K562 (cell line): ENCODE measurements around the gene RDH11. TPM values are rescaled to one million over a fixed set of nuclear protein-coding genes. Genes with fewer than 3 reads are reported as not detected.
A peak's percentile ranks its signal among the peaks of the same experiment; 100 is the strongest.

ENCODE experiments used
- BRD4 ChIP-seq: fragments of 200-600 bp; sonication (generic); IDR thresholded peaks from 2 replicates; pipeline ENCODE4 v1.6.1; 2017; ENCODE audit warnings: inconsistent platforms
- HDAC1 ChIP-seq, 2 experiments: fragments of 450-650 bp; IDR thresholded peaks; 2 replicates each; pipeline ENCODE4 v1.6.1; 2016 to 2017; ENCODE audit warnings: inconsistent platforms in 1 of 2, mild to moderate bottlenecking in 1 of 2, moderate library complexity in 1 of 2
- NONO ChIP-seq, 2 experiments: fragments of 200-400 bp in 1 of 2; fragments of 450-650 bp in 1 of 2; formaldehyde crosslinking in 1 of 2; IDR thresholded peaks; 2 replicates each; pipeline ENCODE4 v1.6.1; 2017; ENCODE audit warnings: low read depth in 2 of 2, mild to moderate bottlenecking in 2 of 2, moderate library complexity in 2 of 2, low read length in 1 of 2
- NR2C2 ChIP-seq, 2 experiments: fragments of 200-800 bp in 1 of 2; sonication (Bioruptor generic) in 1 of 2; sonication (generic) in 1 of 2; formaldehyde crosslinking in 1 of 2; IDR thresholded peaks; 2 replicates each; pipeline versions ENCODE4 v1.6.1 to v1.8.0; 2016 to 2022; ENCODE audit warnings: mild to moderate bottlenecking in 1 of 2, missing compliant biosample characterization in 1 of 2, missing genetic modification characterization in 1 of 2, missing genetic modification reagents in 1 of 2
- PHF21A ChIP-seq: fragments of 450-650 bp; IDR thresholded peaks from 2 replicates; pipeline ENCODE4 v1.6.1; 2017; ENCODE audit warnings: low read depth, borderline replicate concordance
- RHOXF2B ChIP-seq: fragments of 250-450 bp; sonication (Bioruptor Pico); conservative IDR thresholded peaks from 2 replicates; pipeline ENCODE4 v1.5.1; 2021
- SRSF7 ChIP-seq: fragments of 200-400 bp; formaldehyde crosslinking; optimal IDR thresholded peaks from 2 replicates; pipeline ENCODE3; 2017; ENCODE audit warnings: mild to moderate bottlenecking, low read depth, low read length
- ZC3H4 ChIP-seq: sonication (generic); formaldehyde crosslinking; IDR thresholded peaks from 2 replicates; pipeline ENCODE4 v1.9.0; 2021; ENCODE audit warnings: missing genetic modification reagents, borderline replicate concordance
- ZNF282 ChIP-seq: sonication (generic); formaldehyde crosslinking; IDR thresholded peaks from 2 replicates; pipeline ENCODE4 v1.8.1; 2023; ENCODE audit warnings: missing genetic modification reagents
- ZNF324 ChIP-seq: fragments of 250-450 bp; sonication (Bioruptor Pico); IDR thresholded peaks from 2 replicates; pipeline ENCODE4 v1.4.0; 2020; ENCODE audit warnings: mild to moderate bottlenecking
- polyA plus RNA-seq, 8 experiments: library from polyadenylated mRNA; depleted of rRNA in 4 of 8; stranded (reverse) in 5 of 8; unstranded in 3 of 8; fragments of >200 nt; fragmentation: Nextera tagmentation in 2 of 8; fragmentation: Illumina TruSeq in 1 of 8; extraction: Ambion mirVana in 2 of 8; extraction: Trizol in 1 of 8; gene quantifications; 2 replicates each; pipeline versions ENCODE4 v1.2.1 to v1.2.3, GENCODE V29; 2011 to 2014; ENCODE audit warnings: inconsistent platforms in 1 of 8, missing spikeins in 1 of 8
- total RNA-seq, 7 experiments: library from RNA; depleted of rRNA in 6 of 7; stranded (reverse); fragments of >200 nt in 6 of 7; fragmentation: Illumina TruSeq in 2 of 7; extraction: Trizol in 2 of 7; gene quantifications; 2 replicates each; pipeline versions ENCODE4 v1.2.1 to v1.2.3, GENCODE V29; 2011 to 2021; ENCODE audit warnings: low replicate concordance in 1 of 7
- TF ChIP-seq, protein P1 (sequence below): fragments of 150-350 bp; conservative IDR thresholded peaks from 2 replicates; pipeline ENCODE4 v1.6.1; 2014; ENCODE audit warnings: low read length
- TF ChIP-seq, protein P2 (sequence below): sonication (generic); formaldehyde crosslinking; IDR thresholded peaks from 2 replicates; pipeline ENCODE4 v1.8.0; 2023; ENCODE audit warnings: mild to moderate bottlenecking, missing genetic modification reagents
- TF ChIP-seq, protein P3 (sequence below): fragments of 200-600 bp; sonication (generic); IDR thresholded peaks from one replicate; pipeline ENCODE4 v1.6.1; 2012; ENCODE audit warnings: mild to moderate bottlenecking, low read depth, low read length, inconsistent platforms

Gene RDH11
- total and polyA plus RNA-seq, 9 of the 15 experiments (the other 6 are each of a cell fraction or from before 2014, with no cell fraction given) = 50.6 to 172 (median 70.5) TPM

DNA sequence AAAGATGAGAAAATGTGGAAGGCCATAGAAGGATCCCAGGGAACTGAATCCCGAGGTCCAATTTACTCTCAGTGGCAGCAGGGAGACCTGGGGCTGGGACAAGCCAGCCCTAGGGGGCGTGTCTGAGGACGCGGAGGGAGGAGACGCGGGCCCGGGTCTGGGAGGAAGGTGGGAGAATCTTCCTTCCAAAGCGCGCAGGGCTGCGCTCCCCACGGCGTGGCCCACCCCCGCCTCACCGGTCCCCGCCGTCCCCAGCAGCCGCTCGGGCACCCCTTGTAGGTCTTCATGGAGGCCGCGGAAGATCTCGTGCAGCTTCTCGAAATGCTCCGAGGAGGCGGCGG is 21.5 kb downstream of the RDH11 start (continued):
- TF ChIP-seq, protein P1, sequence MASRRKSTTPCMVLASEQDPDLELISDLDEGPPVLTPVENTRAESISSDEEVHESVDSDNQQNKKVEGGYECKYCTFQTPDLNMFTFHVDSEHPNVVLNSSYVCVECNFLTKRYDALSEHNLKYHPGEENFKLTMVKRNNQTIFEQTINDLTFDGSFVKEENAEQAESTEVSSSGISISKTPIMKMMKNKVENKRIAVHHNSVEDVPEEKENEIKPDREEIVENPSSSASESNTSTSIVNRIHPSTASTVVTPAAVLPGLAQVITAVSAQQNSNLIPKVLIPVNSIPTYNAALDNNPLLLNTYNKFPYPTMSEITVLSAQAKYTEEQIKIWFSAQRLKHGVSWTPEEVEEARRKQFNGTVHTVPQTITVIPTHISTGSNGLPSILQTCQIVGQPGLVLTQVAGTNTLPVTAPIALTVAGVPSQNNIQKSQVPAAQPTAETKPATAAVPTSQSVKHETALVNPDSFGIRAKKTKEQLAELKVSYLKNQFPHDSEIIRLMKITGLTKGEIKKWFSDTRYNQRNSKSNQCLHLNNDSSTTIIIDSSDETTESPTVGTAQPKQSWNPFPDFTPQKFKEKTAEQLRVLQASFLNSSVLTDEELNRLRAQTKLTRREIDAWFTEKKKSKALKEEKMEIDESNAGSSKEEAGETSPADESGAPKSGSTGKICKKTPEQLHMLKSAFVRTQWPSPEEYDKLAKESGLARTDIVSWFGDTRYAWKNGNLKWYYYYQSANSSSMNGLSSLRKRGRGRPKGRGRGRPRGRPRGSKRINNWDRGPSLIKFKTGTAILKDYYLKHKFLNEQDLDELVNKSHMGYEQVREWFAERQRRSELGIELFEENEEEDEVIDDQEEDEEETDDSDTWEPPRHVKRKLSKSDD = no peak
- TF ChIP-seq HDAC1 (IDR thresholded peaks at IDR 0.05) (peak in 1 of 2 experiments; percentile 78; a peak in 2 of 4 replicates), ZNF282 (CRISPR knock-in tag) (no peak), SRSF7 (no peak), ZC3H4 (CRISPR knock-in tag) (no peak), PHF21A (no peak), BRD4 (0 out of 2 replicates have a peak, but pooled peaks have one; percentile 47), NONO (IDR thresholded peaks at IDR 0.05; ENCODE audit: low read depth in 2 of 2, low read length in 1 of 2) (no peak), ZNF324 (no peak), NR2C2 (CRISPR knock-in tag; IDR thresholded peaks at IDR 0.05) (no peak), NR2C2 (tag; IDR thresholded peaks at IDR 0.05) (no peak), RHOXF2B (no peak)
- TF ChIP-seq, protein P2, sequence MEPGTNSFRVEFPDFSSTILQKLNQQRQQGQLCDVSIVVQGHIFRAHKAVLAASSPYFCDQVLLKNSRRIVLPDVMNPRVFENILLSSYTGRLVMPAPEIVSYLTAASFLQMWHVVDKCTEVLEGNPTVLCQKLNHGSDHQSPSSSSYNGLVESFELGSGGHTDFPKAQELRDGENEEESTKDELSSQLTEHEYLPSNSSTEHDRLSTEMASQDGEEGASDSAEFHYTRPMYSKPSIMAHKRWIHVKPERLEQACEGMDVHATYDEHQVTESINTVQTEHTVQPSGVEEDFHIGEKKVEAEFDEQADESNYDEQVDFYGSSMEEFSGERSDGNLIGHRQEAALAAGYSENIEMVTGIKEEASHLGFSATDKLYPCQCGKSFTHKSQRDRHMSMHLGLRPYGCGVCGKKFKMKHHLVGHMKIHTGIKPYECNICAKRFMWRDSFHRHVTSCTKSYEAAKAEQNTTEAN (CRISPR knock-in tag) = no peak
- TF ChIP-seq, protein P3, sequence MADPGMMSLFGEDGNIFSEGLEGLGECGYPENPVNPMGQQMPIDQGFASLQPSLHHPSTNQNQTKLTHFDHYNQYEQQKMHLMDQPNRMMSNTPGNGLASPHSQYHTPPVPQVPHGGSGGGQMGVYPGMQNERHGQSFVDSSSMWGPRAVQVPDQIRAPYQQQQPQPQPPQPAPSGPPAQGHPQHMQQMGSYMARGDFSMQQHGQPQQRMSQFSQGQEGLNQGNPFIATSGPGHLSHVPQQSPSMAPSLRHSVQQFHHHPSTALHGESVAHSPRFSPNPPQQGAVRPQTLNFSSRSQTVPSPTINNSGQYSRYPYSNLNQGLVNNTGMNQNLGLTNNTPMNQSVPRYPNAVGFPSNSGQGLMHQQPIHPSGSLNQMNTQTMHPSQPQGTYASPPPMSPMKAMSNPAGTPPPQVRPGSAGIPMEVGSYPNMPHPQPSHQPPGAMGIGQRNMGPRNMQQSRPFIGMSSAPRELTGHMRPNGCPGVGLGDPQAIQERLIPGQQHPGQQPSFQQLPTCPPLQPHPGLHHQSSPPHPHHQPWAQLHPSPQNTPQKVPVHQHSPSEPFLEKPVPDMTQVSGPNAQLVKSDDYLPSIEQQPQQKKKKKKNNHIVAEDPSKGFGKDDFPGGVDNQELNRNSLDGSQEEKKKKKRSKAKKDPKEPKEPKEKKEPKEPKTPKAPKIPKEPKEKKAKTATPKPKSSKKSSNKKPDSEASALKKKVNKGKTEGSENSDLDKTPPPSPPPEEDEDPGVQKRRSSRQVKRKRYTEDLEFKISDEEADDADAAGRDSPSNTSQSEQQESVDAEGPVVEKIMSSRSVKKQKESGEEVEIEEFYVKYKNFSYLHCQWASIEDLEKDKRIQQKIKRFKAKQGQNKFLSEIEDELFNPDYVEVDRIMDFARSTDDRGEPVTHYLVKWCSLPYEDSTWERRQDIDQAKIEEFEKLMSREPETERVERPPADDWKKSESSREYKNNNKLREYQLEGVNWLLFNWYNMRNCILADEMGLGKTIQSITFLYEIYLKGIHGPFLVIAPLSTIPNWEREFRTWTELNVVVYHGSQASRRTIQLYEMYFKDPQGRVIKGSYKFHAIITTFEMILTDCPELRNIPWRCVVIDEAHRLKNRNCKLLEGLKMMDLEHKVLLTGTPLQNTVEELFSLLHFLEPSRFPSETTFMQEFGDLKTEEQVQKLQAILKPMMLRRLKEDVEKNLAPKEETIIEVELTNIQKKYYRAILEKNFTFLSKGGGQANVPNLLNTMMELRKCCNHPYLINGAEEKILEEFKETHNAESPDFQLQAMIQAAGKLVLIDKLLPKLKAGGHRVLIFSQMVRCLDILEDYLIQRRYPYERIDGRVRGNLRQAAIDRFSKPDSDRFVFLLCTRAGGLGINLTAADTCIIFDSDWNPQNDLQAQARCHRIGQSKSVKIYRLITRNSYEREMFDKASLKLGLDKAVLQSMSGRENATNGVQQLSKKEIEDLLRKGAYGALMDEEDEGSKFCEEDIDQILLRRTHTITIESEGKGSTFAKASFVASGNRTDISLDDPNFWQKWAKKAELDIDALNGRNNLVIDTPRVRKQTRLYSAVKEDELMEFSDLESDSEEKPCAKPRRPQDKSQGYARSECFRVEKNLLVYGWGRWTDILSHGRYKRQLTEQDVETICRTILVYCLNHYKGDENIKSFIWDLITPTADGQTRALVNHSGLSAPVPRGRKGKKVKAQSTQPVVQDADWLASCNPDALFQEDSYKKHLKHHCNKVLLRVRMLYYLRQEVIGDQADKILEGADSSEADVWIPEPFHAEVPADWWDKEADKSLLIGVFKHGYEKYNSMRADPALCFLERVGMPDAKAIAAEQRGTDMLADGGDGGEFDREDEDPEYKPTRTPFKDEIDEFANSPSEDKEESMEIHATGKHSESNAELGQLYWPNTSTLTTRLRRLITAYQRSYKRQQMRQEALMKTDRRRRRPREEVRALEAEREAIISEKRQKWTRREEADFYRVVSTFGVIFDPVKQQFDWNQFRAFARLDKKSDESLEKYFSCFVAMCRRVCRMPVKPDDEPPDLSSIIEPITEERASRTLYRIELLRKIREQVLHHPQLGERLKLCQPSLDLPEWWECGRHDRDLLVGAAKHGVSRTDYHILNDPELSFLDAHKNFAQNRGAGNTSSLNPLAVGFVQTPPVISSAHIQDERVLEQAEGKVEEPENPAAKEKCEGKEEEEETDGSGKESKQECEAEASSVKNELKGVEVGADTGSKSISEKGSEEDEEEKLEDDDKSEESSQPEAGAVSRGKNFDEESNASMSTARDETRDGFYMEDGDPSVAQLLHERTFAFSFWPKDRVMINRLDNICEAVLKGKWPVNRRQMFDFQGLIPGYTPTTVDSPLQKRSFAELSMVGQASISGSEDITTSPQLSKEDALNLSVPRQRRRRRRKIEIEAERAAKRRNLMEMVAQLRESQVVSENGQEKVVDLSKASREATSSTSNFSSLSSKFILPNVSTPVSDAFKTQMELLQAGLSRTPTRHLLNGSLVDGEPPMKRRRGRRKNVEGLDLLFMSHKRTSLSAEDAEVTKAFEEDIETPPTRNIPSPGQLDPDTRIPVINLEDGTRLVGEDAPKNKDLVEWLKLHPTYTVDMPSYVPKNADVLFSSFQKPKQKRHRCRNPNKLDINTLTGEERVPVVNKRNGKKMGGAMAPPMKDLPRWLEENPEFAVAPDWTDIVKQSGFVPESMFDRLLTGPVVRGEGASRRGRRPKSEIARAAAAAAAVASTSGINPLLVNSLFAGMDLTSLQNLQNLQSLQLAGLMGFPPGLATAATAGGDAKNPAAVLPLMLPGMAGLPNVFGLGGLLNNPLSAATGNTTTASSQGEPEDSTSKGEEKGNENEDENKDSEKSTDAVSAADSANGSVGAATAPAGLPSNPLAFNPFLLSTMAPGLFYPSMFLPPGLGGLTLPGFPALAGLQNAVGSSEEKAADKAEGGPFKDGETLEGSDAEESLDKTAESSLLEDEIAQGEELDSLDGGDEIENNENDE = no peak
